Activated CD8-positive, alpha-beta memory T cell treated with anti-CD3 and anti-CD28 coated beads, Interleukin-2, amount 50 U/mL, for 24 hours (primary cell): ENCODE measurements around the gene POMC.
"Not testable (repeated sequence)": the region's sequence is repeated elsewhere in the genome, so short reads cannot be mapped to it uniquely, and the experiment has no call there.

Experiments used
- DNase-seq: peaks from one replicate; pipeline ENCODE4 v3.0.0-alpha.2; 2020; ENCODE audit errors: extremely low read depth

POMC gene

DNA sequence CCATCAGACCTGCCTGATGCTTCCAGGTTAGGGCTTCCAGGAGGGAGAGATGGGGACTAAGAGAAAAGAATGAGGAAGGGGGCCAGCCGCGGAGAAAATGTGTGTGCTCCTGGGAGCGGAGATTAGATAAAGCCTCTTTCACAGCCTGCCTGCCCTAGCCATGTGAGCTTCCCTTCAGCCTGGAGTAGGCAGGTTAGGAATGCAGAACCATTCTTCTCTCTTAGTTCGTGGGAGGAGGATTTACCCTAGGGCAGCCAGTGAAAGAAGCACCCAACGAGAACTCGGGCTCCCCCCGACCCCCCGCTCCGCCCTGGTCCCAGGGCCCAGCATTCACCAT is 36.1 kb downstream of the POMC start:
- no peak for DNase-seq

DNA sequence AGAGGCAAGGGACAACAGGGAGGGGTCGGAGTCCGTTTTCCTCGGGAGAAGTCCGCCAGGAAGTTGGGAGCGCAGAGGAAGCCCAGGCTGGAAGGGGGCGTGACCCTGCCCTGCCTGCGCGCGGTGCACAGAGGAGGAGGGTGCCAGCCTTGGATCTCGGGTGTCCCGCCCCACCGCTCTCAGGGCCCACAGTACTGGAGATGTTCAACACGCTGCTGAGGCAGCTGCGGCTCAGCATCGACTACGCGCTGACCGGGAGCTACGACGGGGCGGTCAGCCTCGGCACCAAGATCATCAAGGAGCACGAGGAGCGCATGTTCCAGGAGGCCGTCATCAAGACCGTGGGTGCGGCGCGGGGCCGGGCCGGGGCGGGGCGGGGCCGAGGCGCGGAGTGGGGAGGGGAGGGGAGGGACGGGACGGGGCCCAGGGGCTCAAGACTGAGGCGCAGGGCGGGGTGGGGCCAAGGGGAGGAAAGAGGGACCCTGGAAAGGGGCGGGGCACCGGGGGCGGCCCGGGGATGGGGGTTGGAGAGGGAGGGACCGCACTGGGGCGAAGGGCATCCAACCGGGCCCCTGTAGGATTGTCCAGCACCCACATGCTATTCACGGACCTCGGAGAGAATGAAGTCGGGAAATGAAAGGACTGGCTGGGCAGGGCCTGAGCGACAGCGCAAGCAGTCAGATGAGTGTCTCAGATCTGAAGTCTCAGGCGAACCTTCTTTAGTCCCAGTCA is 36.6 kb downstream of the POMC start:
- no peak for DNase-seq

- DNase-seq, result no peak
These were observed 37.2 kb downstream of the POMC start for GRCh38 chr2:25131253-25131566.

DNA sequence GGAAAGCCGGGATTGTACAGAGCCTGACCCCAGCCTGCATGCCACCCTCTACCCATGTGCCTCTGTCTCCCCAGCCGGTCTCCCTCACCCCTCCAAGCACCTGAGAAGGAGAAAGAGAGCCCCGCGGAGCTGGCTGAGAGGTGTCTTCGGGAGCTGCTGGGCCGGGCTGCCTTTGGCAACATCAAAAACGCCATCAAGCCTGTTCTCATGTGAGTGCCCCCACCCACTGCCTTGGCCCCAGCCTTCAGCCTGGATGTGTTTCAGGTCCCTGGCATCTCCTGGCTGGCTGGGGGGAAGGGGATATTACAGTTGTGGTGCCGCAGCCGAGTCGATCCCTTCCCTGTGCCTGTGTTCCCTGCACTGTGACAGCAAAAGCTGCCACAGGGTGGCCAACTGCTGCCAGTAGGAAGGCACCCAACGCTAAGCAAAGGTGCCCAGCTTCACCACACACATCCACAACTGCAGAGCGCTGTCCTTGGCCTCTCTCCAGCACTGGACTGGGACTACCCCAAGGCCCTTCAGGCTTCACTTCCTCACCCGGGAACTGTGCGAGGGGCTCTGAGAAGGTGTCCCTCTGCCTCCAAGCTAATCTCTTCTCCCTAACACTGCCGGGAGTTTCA is 38.4 kb downstream of the POMC start:
- DNase-seq, result no peak

GRCh38 chr2:25127646-25128045 is 40.7 kb downstream of the POMC start:
- no peak for DNase-seq

DNA sequence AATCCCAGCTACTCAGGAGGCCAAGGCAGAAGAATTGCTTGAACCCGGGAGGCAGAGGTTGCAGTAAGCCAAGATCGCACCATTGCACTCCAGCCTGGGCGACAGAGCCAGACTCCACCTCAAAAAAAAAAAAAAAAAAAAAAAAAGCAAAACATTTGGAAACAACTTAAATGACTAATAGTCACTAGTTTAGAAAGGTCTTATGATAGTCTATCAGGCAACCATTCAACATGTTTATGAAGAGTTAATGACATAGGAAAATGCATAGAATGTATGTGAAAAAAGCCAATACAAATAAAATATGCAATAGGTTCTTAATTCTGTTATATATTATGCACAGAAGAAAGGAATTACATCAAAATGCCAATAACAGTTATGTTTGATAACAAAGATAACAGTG is 41.3 kb downstream of the POMC start:
- not testable (repeated sequence) for DNase-seq

DNA sequence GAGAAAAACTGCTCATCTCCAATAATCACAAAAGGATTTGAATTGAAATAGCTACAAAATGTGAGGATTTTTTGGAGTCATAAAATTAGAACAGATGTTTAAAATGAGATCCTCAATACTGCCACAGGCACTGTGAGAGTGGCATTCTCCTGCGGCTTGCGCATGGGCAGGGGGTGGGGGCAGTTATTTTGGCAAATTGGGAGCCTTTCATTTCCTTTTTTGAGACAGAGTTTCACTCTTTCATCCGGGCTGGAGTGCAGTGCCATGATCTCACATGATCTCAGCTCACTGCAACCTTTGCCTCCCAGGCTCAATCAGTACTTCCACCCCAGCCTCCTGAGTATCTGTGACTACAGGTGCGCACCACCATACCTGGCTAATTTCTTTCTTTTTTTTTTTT is 42.4 kb downstream of the POMC start:
- no peak for DNase-seq

- DNase-seq, result no peak
These were observed 43.2 kb downstream of the POMC start for GRCh38 chr2:25125189-25125588.

GRCh38 chr2:25123682-25124081 is 44.7 kb downstream of the POMC start:
- DNase-seq, result no peak

DNA sequence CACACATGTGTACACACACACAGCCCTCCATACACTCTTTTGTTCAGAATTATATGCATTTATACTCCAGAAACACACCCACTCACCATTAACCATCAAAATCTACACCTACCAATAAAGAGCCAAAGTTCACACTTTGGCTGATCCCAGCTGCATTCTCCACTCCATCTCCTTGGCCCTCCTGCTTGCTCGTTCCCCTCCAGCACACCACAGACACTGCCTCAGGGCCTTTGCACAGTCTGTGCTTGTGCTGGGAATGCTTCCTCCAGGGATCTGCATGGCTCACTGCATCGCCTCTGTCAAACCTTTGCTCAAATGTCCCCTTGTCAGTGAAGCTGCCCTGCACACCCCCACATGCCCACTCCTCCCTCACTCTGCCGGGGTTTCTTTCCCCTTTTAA is 46.0 kb downstream of the POMC start:
- no peak for DNase-seq

GRCh38 chr2:25119263-25119662 is 49.1 kb downstream of the POMC start:
- no peak for DNase-seq

GRCh38 chr2:25116956-25117355 is 51.4 kb downstream of the POMC start:
- DNase-seq, result no peak

DNA sequence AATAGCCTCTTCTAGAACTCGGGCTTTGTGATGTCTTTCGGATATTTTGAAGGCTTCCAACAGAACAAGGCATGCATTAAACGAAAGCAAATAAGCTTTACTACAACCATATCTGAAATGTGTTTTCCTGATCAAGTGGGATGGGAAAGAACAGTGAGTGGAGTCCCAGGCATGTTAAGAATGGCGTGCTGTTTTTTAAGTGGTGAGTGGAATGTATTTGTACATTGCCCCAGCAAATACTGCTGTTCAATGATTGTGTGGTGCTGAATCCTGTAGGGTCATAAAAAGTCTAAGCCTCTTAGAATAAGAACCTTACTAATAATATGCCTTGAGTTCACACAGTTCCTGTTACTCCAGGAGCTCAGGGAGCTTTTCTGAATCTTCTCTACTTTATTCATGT is 52.5 kb downstream of the POMC start:
- no peak for DNase-seq

DNA sequence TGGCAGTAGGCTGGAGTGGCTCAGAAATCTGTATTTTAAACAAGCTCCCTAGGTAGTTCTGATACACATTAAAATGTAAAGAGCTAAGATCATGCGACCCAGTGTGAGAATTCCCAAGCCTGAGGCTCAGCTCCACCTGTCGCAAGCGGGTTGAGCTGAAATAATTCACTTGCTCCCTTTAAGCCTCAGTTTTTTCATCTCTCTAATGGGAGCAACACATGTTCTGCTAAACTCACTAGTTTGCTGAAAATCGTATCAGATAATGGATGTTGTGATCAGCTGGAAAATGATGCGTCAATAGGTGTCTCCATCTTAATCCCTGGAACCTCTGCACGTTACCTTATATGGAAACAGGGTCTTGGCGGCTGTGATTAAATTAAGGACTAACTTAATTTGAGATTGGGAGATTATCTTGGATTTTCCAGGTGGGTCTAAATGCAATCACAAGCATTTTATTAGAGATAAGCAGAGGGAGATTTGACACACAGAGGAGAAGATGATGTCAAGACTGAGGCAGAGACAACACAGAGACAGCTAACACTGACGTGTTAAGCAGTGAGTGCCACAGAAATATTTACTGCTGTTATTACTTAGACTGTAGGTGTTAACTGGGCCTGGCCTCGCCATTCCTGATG is 53.0 kb downstream of the POMC start:
- no peak for DNase-seq

- no peak for DNase-seq
These were observed 56.3 kb downstream of the POMC start for GRCh38 chr2:25112113-25112512.
